8988T (cell line): ENCODE data around the gene SIRPA.

Experiments
- DNase-seq: peaks from one replicate; pipeline ENCODE4 v3.0.0; 2011

SIRPA gene

GRCh38 chr20:1953621-1954020 is 58.4 kb downstream of the SIRPA start:
- DNase-seq: no peak

GRCh38 chr20:1955217-1955616 is 60.0 kb downstream of the SIRPA start:
- no peak for DNase-seq

GRCh38 chr20:1958426-1958825 is 63.2 kb downstream of the SIRPA start:
- DNase-seq: no peak

- DNase-seq: no peak
Measured at GRCh38 chr20:1959156-1959555, 63.9 kb downstream of the SIRPA start.

- no peak for DNase-seq
Measured at GRCh38 chr20:1961374-1961773, 66.2 kb downstream of the SIRPA start.

- no peak for DNase-seq
Measured at GRCh38 chr20:1964061-1964460, 68.9 kb downstream of the SIRPA start.

GRCh38 chr20:1964659-1965405 is 69.6 kb downstream of the SIRPA start:
- DNase-seq: no peak

GRCh38 chr20:1965520-1966351 is 70.5 kb downstream of the SIRPA start:
- peak; percentile 67 for DNase-seq

GRCh38 chr20:1968964-1969363 is 73.8 kb downstream of the SIRPA start:
- no peak for DNase-seq

- DNase-seq: no peak
Measured at GRCh38 chr20:1971893-1972586, 76.8 kb downstream of the SIRPA start.

GRCh38 chr20:1973601-1974440 is 78.6 kb downstream of the SIRPA start:
- no peak for DNase-seq

GRCh38 chr20:1975291-1975690 is 80.1 kb downstream of the SIRPA start:
- no peak for DNase-seq

- DNase-seq: no peak
Measured at GRCh38 chr20:1979106-1979778, 84.0 kb downstream of the SIRPA start.

- DNase-seq: no peak
Measured at GRCh38 chr20:1982686-1983085, 87.5 kb downstream of the SIRPA start.

GRCh38 chr20:1983301-1983700 is 88.1 kb downstream of the SIRPA start:
- no peak for DNase-seq

GRCh38 chr20:1987826-1988225 is 92.6 kb downstream of the SIRPA start:
- DNase-seq: no peak
